RWPE2 (cell line): ENCODE data around the gene JOSD2.

Source experiments
- ATAC-seq: fragments of 200-7000 bp; cut with Tn5 transposase; 3 replicates; pipeline ENCODE4 v1.9.1; 2021; ENCODE audit warnings: low read depth
- DNase-seq: peaks from one replicate; pipeline ENCODE4 v3.0.0-alpha.2; 2020; ENCODE audit warnings: low spot score
- H3K27ac ChIP-seq: fragments of 450-650 bp; 2 replicates; pipeline ENCODE4 v1.5.1; 2017; ENCODE audit warnings: mild to moderate bottlenecking; ENCODE audit not compliant: poor library complexity, severe bottlenecking
- H3K27me3 ChIP-seq: fragments of 250-450 bp; sonication (Bioruptor Pico); 2 replicates; pipeline ENCODE4 v1.5.1; 2021; ENCODE audit warnings: mild to moderate bottlenecking, moderate library complexity; ENCODE audit not compliant: insufficient read depth, poor library complexity, severe bottlenecking
- H3K36me3 ChIP-seq: fragments of 250-450 bp; sonication (Bioruptor Pico); 2 replicates; pipeline ENCODE4 v1.5.1; 2020; ENCODE audit warnings: low read depth, mild to moderate bottlenecking, moderate library complexity
- H3K4me1 ChIP-seq: fragments of 250-450 bp; sonication (Bioruptor Pico); 2 replicates; pipeline ENCODE4 v1.5.1; 2021; ENCODE audit warnings: mild to moderate bottlenecking, moderate library complexity; ENCODE audit not compliant: insufficient read depth, poor library complexity, severe bottlenecking
- H3K4me3 ChIP-seq: fragments of 250-450 bp; sonication (Bioruptor Pico); 2 replicates; pipeline ENCODE4 v1.5.1; 2021; ENCODE audit warnings: mild to moderate bottlenecking, moderate library complexity; ENCODE audit not compliant: severe bottlenecking
- H3K9me3 ChIP-seq: fragments of 250-450 bp; sonication (Bioruptor Pico); 2 replicates; pipeline ENCODE4 v1.5.1; 2021; ENCODE audit warnings: mild to moderate bottlenecking, moderate library complexity; ENCODE audit not compliant: severe bottlenecking
- CTCF ChIP-seq: fragments of 450-650 bp; IDR thresholded peaks from one replicate; pipeline ENCODE4 v1.5.1; 2017; ENCODE audit warnings: mild to moderate bottlenecking, moderate library complexity; ENCODE audit not compliant: poor library complexity, severe bottlenecking

The JOSD2 gene

DNA sequence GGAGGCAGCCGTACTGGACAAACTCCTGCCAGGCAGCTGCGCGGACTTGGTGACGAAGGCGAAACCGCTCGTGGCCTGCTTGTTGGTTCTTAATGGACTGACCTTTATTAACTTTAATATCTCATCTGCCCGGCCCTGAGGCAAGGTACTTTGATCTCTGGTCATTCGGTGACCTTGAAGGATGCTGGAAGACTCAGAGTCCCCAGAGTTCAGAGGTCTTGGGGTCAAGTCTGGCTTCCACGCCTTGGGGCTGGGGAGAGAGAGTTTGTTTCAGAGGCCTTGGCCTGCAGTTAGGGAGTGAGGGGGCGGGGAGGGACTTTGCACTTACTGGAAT is 44.3 kb downstream of the JOSD2 start:
- ATAC-seq (no peak), DNase-seq (no peak)
- Histone ChIP-seq H3K36me3 (no peaks in the 10 kb centered on the region), H3K27me3 (no peaks in the 10 kb centered on the region), H3K4me3 (no peak overlapping the region), H3K27ac (no peak overlapping the region), H3K9me3 (no peaks in the 10 kb centered on the region), H3K4me1 (no peaks in the 10 kb centered on the region)
- TF ChIP-seq CTCF, result no peak

DNA sequence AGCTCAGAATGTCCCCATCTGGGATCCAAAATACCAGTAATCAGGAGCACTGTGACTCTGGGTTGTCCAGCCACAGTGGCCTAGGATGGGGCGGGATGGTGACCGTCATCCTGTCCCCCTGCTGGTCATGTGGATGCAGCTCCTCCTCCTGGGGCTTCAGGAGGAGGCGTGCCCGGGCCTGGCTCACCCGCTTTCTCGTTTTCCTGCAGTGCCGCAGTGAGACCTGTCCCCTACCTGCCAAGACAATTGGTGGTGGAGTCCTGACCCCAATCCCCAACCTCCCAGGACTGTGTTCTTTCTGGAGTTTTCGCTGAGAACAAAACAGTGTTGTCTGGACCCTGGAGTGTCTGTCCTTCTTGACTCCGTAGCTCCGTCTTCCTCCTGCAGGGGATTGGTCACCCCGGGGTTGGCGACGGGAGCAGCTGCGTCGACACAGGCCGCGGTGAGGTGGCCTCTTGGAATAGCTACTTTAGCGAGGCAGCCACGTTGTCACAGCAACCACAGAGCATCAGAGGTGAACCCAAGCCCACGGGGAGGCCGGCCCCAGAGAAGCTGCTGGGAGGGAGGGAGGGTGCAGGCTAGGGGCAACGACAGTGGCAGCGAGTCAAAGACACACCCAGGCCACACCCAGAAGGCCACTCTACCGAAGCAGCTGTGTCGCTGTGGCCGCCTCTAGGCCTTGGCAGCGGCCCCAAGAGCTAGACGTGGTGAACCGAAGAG is 44.8 kb downstream of the JOSD2 start:
- H3K9me3 ChIP-seq, result no peaks in the 10 kb centered on the region
- TF ChIP-seq CTCF, result no peak
- H3K4me1 ChIP-seq, result no peaks in the 10 kb centered on the region
- DNase-seq (no peak), ATAC-seq (no peak)
- H3K36me3 ChIP-seq, result no peaks in the 10 kb centered on the region
- no peaks in the 10 kb centered on the region for H3K27me3 ChIP-seq
- no peak overlapping the region for H3K27ac ChIP-seq
- no peak overlapping the region for H3K4me3 ChIP-seq

- no peak for TF ChIP-seq CTCF
Measured at GRCh38 chr19:50465000-50465399, 46.0 kb downstream of the JOSD2 start.

DNA sequence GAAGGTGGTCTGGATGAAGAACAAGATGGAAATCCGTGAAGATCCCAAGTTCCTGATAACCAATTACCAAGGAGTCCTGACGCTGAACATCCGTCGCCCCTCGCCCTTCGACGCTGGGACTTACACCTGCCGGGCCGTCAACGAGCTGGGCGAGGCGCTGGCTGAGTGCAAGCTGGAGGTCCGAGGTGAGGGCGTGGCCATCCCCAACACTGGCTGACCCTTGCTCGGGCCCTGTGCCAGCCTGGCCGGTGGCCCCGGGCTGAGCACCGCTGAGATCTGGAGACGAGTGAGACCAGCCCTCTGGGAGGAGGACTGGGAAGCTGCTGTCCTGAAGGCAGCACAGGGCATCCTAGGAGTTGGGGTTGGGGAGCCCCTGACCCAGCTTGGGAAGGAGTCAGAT is 46.6 kb downstream of the JOSD2 start:
- Histone ChIP-seq H3K9me3 (no peaks in the 10 kb centered on the region), H3K27me3 (peaks cover 7% of the 10 kb centered on the region), H3K4me1 (no peaks in the 10 kb centered on the region), H3K27ac (no peak overlapping the region), H3K4me3 (no peak overlapping the region), H3K36me3 (no peaks in the 10 kb centered on the region)
- no peak for TF ChIP-seq CTCF
- DNase-seq (no peak), ATAC-seq (no peak)

More at GRCh38 chr19:50465000-50465399, 46.0 kb downstream of the JOSD2 start:
- DNase-seq (no peak), ATAC-seq (no peak)
- Histone ChIP-seq H3K9me3 (no peaks in the 10 kb centered on the region), H3K4me3 (no peak overlapping the region), H3K27me3 (peaks cover 4% of the 10 kb centered on the region), H3K4me1 (no peaks in the 10 kb centered on the region), H3K27ac (no peak overlapping the region), H3K36me3 (no peaks in the 10 kb centered on the region)

DNA sequence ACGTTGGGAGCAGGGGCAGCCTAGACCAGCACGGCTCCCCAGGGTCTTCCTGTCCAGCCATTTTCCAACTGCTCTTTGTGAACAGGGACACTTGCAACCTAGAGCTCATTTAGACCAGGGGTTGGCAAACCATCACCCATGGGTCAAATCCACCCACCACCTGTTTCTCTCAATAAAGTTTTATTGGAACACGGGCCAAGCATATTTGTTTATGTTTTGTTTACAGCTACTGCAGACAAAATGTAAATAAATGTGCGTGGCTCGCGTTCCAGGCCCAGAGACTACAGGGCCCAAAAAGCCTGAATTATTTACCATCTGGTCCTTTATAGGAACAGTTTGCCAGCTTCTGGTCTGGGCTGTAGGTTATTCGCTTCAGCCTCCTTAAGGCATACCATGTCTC is 48.0 kb downstream of the JOSD2 start:
- H3K36me3 ChIP-seq, result no peaks in the 10 kb centered on the region
- H3K27me3 ChIP-seq, result peaks cover 19% of the 10 kb centered on the region
- no peaks in the 10 kb centered on the region for H3K4me1 ChIP-seq
- no peaks in the 10 kb centered on the region for H3K9me3 ChIP-seq
- no peak for DNase-seq
- no peak for TF ChIP-seq CTCF
- H3K27ac ChIP-seq, result no peak overlapping the region
- no peak overlapping the region for H3K4me3 ChIP-seq
- no peak for ATAC-seq
